ENCODE results near the gene FRMD4A.

FRMD4A gene

DNA sequence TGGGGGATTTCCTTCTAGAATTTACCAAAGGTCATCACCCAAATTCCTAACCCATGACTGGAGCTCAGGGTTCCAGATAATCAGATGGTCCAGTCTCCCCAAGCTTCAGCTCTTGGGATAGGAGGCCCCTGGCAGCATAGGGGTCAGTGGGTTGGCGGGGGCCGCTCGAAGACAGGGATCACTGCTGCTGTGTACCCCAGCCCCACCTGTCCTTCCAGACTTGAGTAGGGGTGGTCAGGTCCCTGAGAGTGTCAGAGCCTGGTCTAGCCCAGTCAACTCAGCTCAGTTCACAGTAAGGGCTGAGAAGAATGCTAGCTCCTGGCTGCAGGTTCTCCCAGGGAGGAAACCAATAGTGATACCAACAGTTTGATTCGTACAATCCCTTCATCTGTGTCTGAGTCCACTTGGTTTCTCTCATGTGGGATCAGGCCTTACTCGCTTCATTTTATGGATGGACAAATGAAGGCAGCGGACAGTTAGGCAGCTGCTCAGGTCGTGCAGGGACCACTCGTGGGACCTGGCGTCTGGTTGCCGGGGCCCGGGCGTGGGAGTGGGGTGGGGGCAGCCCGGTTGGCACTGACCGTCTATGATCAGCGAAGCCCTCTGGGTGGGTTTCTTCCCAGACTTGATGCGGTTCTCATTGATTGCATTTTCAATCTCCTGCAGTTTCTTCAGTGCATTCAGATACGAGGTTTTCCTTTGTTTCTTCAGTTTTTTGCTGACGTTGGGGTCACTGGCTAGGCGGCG, 665.0 kb downstream of the FRMD4A start:
- Histone ChIP-seq H3K36me3 (ENCODE audit: control insufficient read depth, insufficient read depth, low read length) (peaks cover 21% of the 10 kb centered on the region), H3K27me3 (ENCODE audit: control insufficient read depth, insufficient read depth, low read length) (no peaks in the 10 kb centered on the region)

DNA sequence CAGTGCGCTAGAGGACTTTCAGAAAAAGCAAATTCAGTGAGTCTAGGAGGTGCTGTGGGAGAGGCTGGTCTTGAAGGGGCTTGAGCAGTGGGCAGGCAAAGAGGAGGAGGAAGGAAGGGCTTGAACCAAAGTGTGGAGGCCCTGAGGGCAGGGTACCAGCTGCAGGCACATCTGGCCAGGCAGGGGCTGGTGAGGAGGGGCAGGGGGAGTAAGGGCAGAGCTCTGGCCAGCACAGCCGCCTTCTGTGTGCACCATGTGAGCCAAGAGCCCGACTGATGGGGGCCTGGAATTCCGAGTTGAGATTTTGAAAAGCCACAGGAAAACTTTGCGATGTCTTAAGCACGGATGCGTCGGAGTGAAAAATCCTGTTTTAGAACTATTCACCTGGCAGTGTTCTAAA, 669.5 kb downstream of the FRMD4A start:
- no peak overlapping the region for H3K9ac ChIP-seq (ENCODE audit: low read length)
- H3K36me3 ChIP-seq (ENCODE audit: control insufficient read depth, insufficient read depth, low read length) = peaks cover 27% of the 10 kb centered on the region
- peaks cover 3% of the 10 kb centered on the region for H3K4me1 ChIP-seq (ENCODE audit: control insufficient read depth, insufficient read depth, low read length)
- no peak overlapping the region for H3K27ac ChIP-seq (ENCODE audit: low read depth, low read length)
- no peak overlapping the region for H3K4me3 ChIP-seq (ENCODE audit: low read length)
- H3K27me3 ChIP-seq (ENCODE audit: control insufficient read depth, insufficient read depth, low read length) = no peaks in the 10 kb centered on the region

More for the DNA sequence above, 665.0 kb downstream of the FRMD4A start:
- no peak overlapping the region for H3K27ac ChIP-seq (ENCODE audit: low read depth, low read length)
- H3K9ac ChIP-seq (ENCODE audit: low read length) = no peak overlapping the region
- no peaks in the 10 kb centered on the region for H3K4me1 ChIP-seq (ENCODE audit: control insufficient read depth, insufficient read depth, low read length)
- no peak overlapping the region for H3K4me3 ChIP-seq (ENCODE audit: low read length)

DNA sequence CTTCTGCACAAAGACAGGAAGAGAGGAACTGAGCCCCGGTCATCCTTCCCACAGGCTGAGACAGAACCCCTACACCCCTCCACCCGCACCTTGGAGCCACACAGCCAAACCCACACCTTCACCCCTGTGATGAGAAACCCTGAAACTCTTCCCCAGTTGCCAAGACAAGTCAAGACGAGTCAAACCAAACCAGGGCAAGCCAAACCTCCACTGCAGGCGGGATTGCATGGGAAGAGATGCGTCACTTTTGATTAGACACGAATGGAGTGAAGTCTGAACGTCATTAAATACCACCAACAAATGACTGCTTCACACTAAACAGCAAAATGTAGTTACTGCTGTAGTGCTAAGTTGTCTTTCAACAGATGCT, 670.2 kb downstream of the FRMD4A start:
- Histone ChIP-seq H3K36me3 (ENCODE audit: control insufficient read depth, insufficient read depth, low read length) (peaks cover 24% of the 10 kb centered on the region), H3K27me3 (ENCODE audit: control insufficient read depth, insufficient read depth, low read length) (no peaks in the 10 kb centered on the region), H3K4me1 (ENCODE audit: control insufficient read depth, insufficient read depth, low read length) (peaks cover 3% of the 10 kb centered on the region), H3K4me3 (ENCODE audit: low read length) (no peak overlapping the region), H3K9ac (ENCODE audit: low read length) (no peak overlapping the region), H3K27ac (ENCODE audit: low read depth, low read length) (no peak overlapping the region)

- no peak overlapping the region for H3K9ac ChIP-seq (ENCODE audit: low read length)
- no peak overlapping the region for H3K27ac ChIP-seq (ENCODE audit: low read depth, low read length)
- peaks cover 3% of the 10 kb centered on the region for H3K4me1 ChIP-seq (ENCODE audit: control insufficient read depth, insufficient read depth, low read length)
- H3K27me3 ChIP-seq (ENCODE audit: control insufficient read depth, insufficient read depth, low read length) = no peaks in the 10 kb centered on the region
- peaks cover 22% of the 10 kb centered on the region for H3K36me3 ChIP-seq (ENCODE audit: control insufficient read depth, insufficient read depth, low read length)
- H3K4me3 ChIP-seq (ENCODE audit: low read length) = no peak overlapping the region
These were observed 670.7 kb downstream of the FRMD4A start for GRCh38 chr10:13659887-13660550.

- H3K27ac ChIP-seq (ENCODE audit: low read depth, low read length) = peak overlapping the region; percentile 27
- peaks cover 3% of the 10 kb centered on the region for H3K4me1 ChIP-seq (ENCODE audit: control insufficient read depth, insufficient read depth, low read length)
- H3K4me3 ChIP-seq (ENCODE audit: low read length) = no peak overlapping the region
- H3K27me3 ChIP-seq (ENCODE audit: control insufficient read depth, insufficient read depth, low read length) = no peaks in the 10 kb centered on the region
- H3K36me3 ChIP-seq (ENCODE audit: control insufficient read depth, insufficient read depth, low read length) = peaks cover 29% of the 10 kb centered on the region
- H3K9ac ChIP-seq (ENCODE audit: low read length) = no peak overlapping the region
These were observed 671.6 kb downstream of the FRMD4A start for GRCh38 chr10:13658871-13659685.

DNA sequence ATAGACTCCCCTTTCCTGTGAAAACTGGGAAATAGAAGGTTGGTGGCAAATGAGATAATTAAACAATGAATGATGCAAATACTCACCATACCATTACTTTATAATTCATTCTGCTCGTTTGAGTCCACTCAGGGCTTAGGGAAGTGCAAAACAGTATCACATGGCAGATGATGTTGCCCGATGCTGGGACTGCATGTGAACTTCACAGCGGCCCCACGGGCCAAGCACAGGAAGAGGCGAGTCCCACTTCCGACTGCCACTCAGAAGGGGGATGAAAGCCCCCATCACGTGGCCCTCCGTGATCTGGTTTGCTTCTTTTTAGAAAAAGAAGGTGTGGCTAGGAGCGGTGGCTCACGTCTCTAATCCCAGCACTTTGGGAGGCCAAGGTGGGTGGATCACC, 672.5 kb downstream of the FRMD4A start:
- no peak overlapping the region for H3K4me3 ChIP-seq (ENCODE audit: low read length)
- H3K4me1 ChIP-seq (ENCODE audit: control insufficient read depth, insufficient read depth, low read length) = peaks cover 3% of the 10 kb centered on the region
- no peak overlapping the region for H3K27ac ChIP-seq (ENCODE audit: low read depth, low read length)
- no peak overlapping the region for H3K9ac ChIP-seq (ENCODE audit: low read length)
- peaks cover 36% of the 10 kb centered on the region for H3K36me3 ChIP-seq (ENCODE audit: control insufficient read depth, insufficient read depth, low read length)
- no peaks in the 10 kb centered on the region for H3K27me3 ChIP-seq (ENCODE audit: control insufficient read depth, insufficient read depth, low read length)

DNA sequence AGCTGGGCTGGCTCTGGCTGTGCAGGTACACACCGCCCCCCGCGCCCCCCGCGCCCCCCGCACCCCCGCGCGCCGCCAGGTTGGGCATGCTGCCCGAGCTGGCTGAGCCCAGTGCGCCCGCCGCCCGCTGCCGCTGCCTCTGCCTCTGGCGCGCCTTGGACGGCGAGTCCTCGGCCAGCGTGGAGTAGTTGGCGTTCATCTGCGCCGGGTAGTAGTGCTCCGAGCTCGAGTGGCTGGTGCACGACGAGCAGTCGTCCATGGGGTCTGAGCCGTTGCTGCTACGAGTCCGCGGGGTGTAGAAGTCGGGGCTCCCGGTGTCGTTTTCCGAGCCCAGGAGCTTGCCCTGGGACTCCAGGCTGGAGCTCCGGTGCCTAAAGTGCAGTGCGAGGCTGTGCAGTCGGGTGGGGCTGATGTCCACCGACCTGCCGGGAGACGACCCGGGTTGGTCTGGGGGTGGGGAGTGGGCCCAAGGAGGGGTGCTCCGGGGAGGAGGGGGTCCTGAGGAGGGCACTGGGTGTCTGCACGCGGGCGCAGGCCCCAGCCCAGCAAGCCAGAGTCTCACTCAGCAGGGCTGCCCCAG, 673.5 kb downstream of the FRMD4A start:
- H3K27ac ChIP-seq (ENCODE audit: low read depth, low read length) = no peak overlapping the region
- no peak overlapping the region for H3K9ac ChIP-seq (ENCODE audit: low read length)
- peaks cover 3% of the 10 kb centered on the region for H3K4me1 ChIP-seq (ENCODE audit: control insufficient read depth, insufficient read depth, low read length)
- H3K36me3 ChIP-seq (ENCODE audit: control insufficient read depth, insufficient read depth, low read length) = peaks cover 32% of the 10 kb centered on the region
- no peak overlapping the region for H3K4me3 ChIP-seq (ENCODE audit: low read length)
- no peaks in the 10 kb centered on the region for H3K27me3 ChIP-seq (ENCODE audit: control insufficient read depth, insufficient read depth, low read length)

DNA sequence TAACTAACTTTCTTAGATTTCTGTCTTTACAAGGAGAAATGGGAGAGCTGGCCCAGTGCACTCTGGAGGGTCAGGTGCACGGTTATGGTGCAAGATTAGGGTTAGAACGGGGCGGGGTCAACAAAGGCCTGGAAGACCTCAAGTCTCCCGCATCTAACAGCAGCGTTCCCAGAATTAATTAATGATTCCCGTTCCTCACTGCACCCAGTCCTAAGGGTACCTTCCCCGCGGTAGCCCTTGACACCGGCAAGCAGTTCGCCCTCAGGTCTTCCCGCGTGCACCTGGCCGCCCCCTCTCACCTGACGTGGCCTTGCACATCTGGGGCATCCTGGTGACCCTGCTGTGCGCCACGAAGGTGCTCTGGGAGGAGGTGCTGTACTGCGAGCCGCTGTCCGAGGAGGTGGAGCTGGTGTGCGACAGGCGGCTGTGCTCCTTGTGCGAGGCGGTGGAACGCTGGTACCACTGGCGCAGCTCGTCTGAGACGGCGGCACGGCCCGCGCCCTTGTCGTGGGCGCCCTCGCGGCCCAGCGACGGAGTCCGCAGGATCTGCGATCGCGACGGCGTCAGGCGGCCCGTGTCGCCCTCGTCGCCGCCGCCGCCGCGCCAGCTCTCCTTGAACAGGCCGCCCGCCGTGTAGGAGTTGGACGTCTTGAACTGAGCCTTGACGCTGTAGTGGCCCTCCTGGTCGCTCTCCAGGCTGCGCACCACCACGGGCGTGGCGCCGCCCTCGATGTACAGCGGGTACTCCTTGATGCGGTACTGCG, 674.2 kb downstream of the FRMD4A start:
- Histone ChIP-seq H3K27me3 (ENCODE audit: control insufficient read depth, insufficient read depth, low read length) (no peaks in the 10 kb centered on the region), H3K27ac (ENCODE audit: low read depth, low read length) (no peak overlapping the region), H3K4me1 (ENCODE audit: control insufficient read depth, insufficient read depth, low read length) (peaks cover 3% of the 10 kb centered on the region), H3K9ac (ENCODE audit: low read length) (no peak overlapping the region), H3K36me3 (ENCODE audit: control insufficient read depth, insufficient read depth, low read length) (peaks cover 32% of the 10 kb centered on the region), H3K4me3 (ENCODE audit: low read length) (no peak overlapping the region)

DNA sequence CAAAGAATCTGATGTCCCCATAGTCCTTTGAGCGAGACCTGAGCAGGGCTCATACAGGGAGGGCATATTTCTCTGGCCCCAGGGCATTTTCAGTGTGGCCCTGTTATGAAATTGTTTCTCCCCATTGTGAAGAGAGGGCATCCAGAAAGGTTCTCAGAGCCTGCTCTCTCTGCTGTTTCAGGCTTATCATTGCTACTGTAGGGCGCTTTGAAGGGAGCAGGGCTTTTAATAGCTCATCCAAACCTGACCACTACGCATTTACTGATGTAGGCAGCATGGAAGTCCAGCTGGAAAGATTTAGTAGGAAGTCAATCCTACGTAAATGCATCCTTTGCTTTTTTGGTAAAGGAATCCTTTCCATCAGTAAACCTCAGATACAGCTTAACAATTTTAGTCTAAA, 675.9 kb downstream of the FRMD4A start:
- Histone ChIP-seq H3K27ac (ENCODE audit: low read depth, low read length) (no peak overlapping the region), H3K9ac (ENCODE audit: low read length) (no peak overlapping the region), H3K36me3 (ENCODE audit: control insufficient read depth, insufficient read depth, low read length) (peaks cover 34% of the 10 kb centered on the region), H3K4me1 (ENCODE audit: control insufficient read depth, insufficient read depth, low read length) (peaks cover 3% of the 10 kb centered on the region), H3K4me3 (ENCODE audit: low read length) (no peak overlapping the region), H3K27me3 (ENCODE audit: control insufficient read depth, insufficient read depth, low read length) (no peaks in the 10 kb centered on the region)

- Histone ChIP-seq H3K9ac (ENCODE audit: low read length) (no peak overlapping the region), H3K36me3 (ENCODE audit: control insufficient read depth, insufficient read depth, low read length) (peaks cover 32% of the 10 kb centered on the region), H3K27ac (ENCODE audit: low read depth, low read length) (no peak overlapping the region), H3K4me1 (ENCODE audit: control insufficient read depth, insufficient read depth, low read length) (no peaks in the 10 kb centered on the region), H3K4me3 (ENCODE audit: low read length) (no peak overlapping the region), H3K27me3 (ENCODE audit: control insufficient read depth, insufficient read depth, low read length) (no peaks in the 10 kb centered on the region)
These were observed 676.5 kb downstream of the FRMD4A start for GRCh38 chr10:13654118-13654830.

- H3K27ac ChIP-seq (ENCODE audit: low read depth, low read length) = no peak overlapping the region
- H3K4me1 ChIP-seq (ENCODE audit: control insufficient read depth, insufficient read depth, low read length) = no peaks in the 10 kb centered on the region
- no peak overlapping the region for H3K9ac ChIP-seq (ENCODE audit: low read length)
- peaks cover 31% of the 10 kb centered on the region for H3K36me3 ChIP-seq (ENCODE audit: control insufficient read depth, insufficient read depth, low read length)
- H3K4me3 ChIP-seq (ENCODE audit: low read length) = no peak overlapping the region
- H3K27me3 ChIP-seq (ENCODE audit: control insufficient read depth, insufficient read depth, low read length) = no peaks in the 10 kb centered on the region
These were observed 677.9 kb downstream of the FRMD4A start for GRCh38 chr10:13652860-13653259.
